ENCODE results near the gene OR6N2. TPM values are rescaled to one million over a fixed set of nuclear protein-coding genes. Genes with fewer than 3 reads are reported as not detected.

Gene OR6N2
- total and polyA plus RNA-seq, 4 donors = not detected

- WGBS = 60% methylated on average over 6 of the region's 6 CpGs
- Histone ChIP-seq H3K9me3 (ENCODE audit: control insufficient read depth in 4 of 4, low read length in 3 of 4) (no peaks in the 10 kb centered on the region), H3K4me3 (ENCODE audit: low read depth in 1 of 3, low read length in 3 of 3) (no peak overlapping the region), H3K27ac (ENCODE audit: low read depth in 1 of 2, low read length in 2 of 2) (no peak overlapping the region), H3K27me3 (ENCODE audit: control insufficient read depth in 4 of 4, insufficient read depth in 4 of 4, low read length in 3 of 4) (no peaks in the 10 kb centered on the region), H3K9ac (ENCODE audit: low read depth in 1 of 2, low read length in 2 of 2) (no peak overlapping the region), H3K4me1 (ENCODE audit: control insufficient read depth in 4 of 4, insufficient read depth in 4 of 4, low read length in 3 of 4) (no peaks in the 10 kb centered on the region), H3K36me3 (ENCODE audit: control insufficient read depth in 4 of 4, insufficient read depth in 3 of 4, low read depth in 1 of 4, low read length in 3 of 4) (no peaks in the 10 kb centered on the region)
- DNase-seq (ENCODE audit: low spot score) = no peak
- TF ChIP-seq GABPA (IDR thresholded peaks at IDR 0.05 in 1 of 2, conservative IDR thresholded peaks at IDR 0.05 in 1 of 2) (no peak), YY1 (IDR thresholded peaks at IDR 0.05) (no peak), TAF1 (conservative IDR thresholded peaks at IDR 0.05) (no peak), FOXA2 (IDR thresholded peaks at IDR 0.05) (no peak), HNF4A (conservative IDR thresholded peaks at IDR 0.05) (no peak), ZBTB33 (IDR thresholded peaks at IDR 0.05) (no peak), NR2F2 (IDR thresholded peaks at IDR 0.05) (no peak), RAD21 (IDR thresholded peaks at IDR 0.05) (no peak), FOXA1 (IDR thresholded peaks at IDR 0.05) (no peak)
Measured at GRCh38 chr1:158794247-158794646, 13.2 kb upstream of the OR6N2 start.

GRCh38 chr1:158793604-158794003, 12.6 kb upstream of the OR6N2 start:
- H3K27me3 ChIP-seq (ENCODE audit: control insufficient read depth in 4 of 4, insufficient read depth in 4 of 4, low read length in 3 of 4) = no peaks in the 10 kb centered on the region
- H3K36me3 ChIP-seq (ENCODE audit: control insufficient read depth in 4 of 4, insufficient read depth in 3 of 4, low read depth in 1 of 4, low read length in 3 of 4) = no peaks in the 10 kb centered on the region
- no peak overlapping the region for H3K27ac ChIP-seq (ENCODE audit: low read depth in 1 of 2, low read length in 2 of 2)
- H3K4me3 ChIP-seq (ENCODE audit: low read depth in 1 of 3, low read length in 3 of 3) = no peak overlapping the region
- H3K4me1 ChIP-seq (ENCODE audit: control insufficient read depth in 4 of 4, insufficient read depth in 4 of 4, low read length in 3 of 4) = no peaks in the 10 kb centered on the region
- 70% methylated on average over 2 of the region's 2 CpGs for WGBS
- no peaks in the 10 kb centered on the region for H3K9me3 ChIP-seq (ENCODE audit: control insufficient read depth in 4 of 4, low read length in 3 of 4)
- no peak for DNase-seq (ENCODE audit: low spot score)
- TF ChIP-seq NR2F2 (IDR thresholded peaks at IDR 0.05) (no peak), ATF3 (IDR thresholded peaks at IDR 0.05) (no peak), RAD21 (IDR thresholded peaks at IDR 0.05) (peak; percentile 22 to 45), FOXA2 (IDR thresholded peaks at IDR 0.05) (no peak)
- no peak overlapping the region for H3K9ac ChIP-seq (ENCODE audit: low read depth in 1 of 2, low read length in 2 of 2)

- no peaks in the 10 kb centered on the region for H3K4me1 ChIP-seq (ENCODE audit: control insufficient read depth in 4 of 4, insufficient read depth in 4 of 4, low read length in 3 of 4)
- TF ChIP-seq HNF4G (IDR thresholded peaks at IDR 0.05) = no peak
- TF ChIP-seq RXRA (IDR thresholded peaks at IDR 0.05) = no peak
- no peak for TF ChIP-seq EGR1 (IDR thresholded peaks at IDR 0.05; ENCODE audit: low read depth in 2 of 2)
- no peak for TF ChIP-seq ZBTB33 (IDR thresholded peaks at IDR 0.05)
- DNase-seq (ENCODE audit: low spot score) = no peak
- no peak within 1 kb of the TSS for H3K4me3 ChIP-seq (ENCODE audit: low read depth in 1 of 3, low read length in 3 of 3)
- H3K9me3 ChIP-seq (ENCODE audit: control insufficient read depth in 4 of 4, low read length in 3 of 4) = no peaks in the 10 kb centered on the region
- no peaks in the 10 kb centered on the region for H3K36me3 ChIP-seq (ENCODE audit: control insufficient read depth in 4 of 4, insufficient read depth in 3 of 4, low read depth in 1 of 4, low read length in 3 of 4)
- H3K9ac ChIP-seq (ENCODE audit: low read depth in 1 of 2, low read length in 2 of 2) = no peak within 1 kb of the TSS
- no peak within 1 kb of the TSS for H3K27ac ChIP-seq (ENCODE audit: low read depth in 1 of 2, low read length in 2 of 2)
- H3K27me3 ChIP-seq (ENCODE audit: control insufficient read depth in 4 of 4, insufficient read depth in 4 of 4, low read length in 3 of 4) = peaks cover 0 to 3% (median 0%) of the 10 kb centered on the region in 4 donors
- 59% methylated on average over 6 of the region's 6 CpGs for WGBS
Measured at GRCh38 chr1:158771950-158772866, 8.8 kb downstream of the OR6N2 start, which contains the start of gene OR6N1. OR6N1 (minus strand) TSS chr1:158772195; CDS start chr1:158766682, 5,513 bp downstream.
